HG02840 (cell line): ENCODE data around the gene AP1S2.
"Not testable (repeated sequence)": the region's sequence is repeated elsewhere in the genome, so short reads cannot be mapped to it uniquely, and the experiment has no call there.

Experiments
- ATAC-seq: cut with Tn5 transposase; IDR thresholded peaks from one replicate; pipeline ENCODE4 v1.9.1; 2021; ENCODE audit warnings: mild to moderate bottlenecking, moderate library complexity, moderate number of reproducible peaks; ENCODE audit not compliant: unreplicated experiment, low FRiP score

The AP1S2 gene

GRCh38 chrX:15856222-15856587, 1.6 kb upstream of the AP1S2 start:
- ATAC-seq, result no peak

GRCh38 chrX:15855568-15856221, 1.1 kb upstream of the AP1S2 start:
- ATAC-seq, result no peak

GRCh38 chrX:15854080-15854655, 445 bp downstream of the AP1S2 start:
- peak; percentile 36 for ATAC-seq

- ATAC-seq, result no peak
Measured at GRCh38 chrX:15853586-15854079, 980 bp downstream of the AP1S2 start.

GRCh38 chrX:15849555-15849954, 5.1 kb downstream of the AP1S2 start:
- ATAC-seq, result no peak

GRCh38 chrX:15848576-15848975, 6.0 kb downstream of the AP1S2 start:
- ATAC-seq, result no peak

GRCh38 chrX:15843960-15844359, 10.7 kb downstream of the AP1S2 start:
- ATAC-seq, result no peak

- no peak for ATAC-seq
Measured at GRCh38 chrX:15841853-15842516, 12.6 kb downstream of the AP1S2 start.

GRCh38 chrX:15838017-15838416, 16.6 kb downstream of the AP1S2 start:
- no peak for ATAC-seq

- ATAC-seq, result no peak
Measured at GRCh38 chrX:15834827-15835595, 19.6 kb downstream of the AP1S2 start.

- no peak for ATAC-seq
Measured at GRCh38 chrX:15834053-15834452, 20.6 kb downstream of the AP1S2 start.

GRCh38 chrX:15831347-15831746, 23.3 kb downstream of the AP1S2 start:
- not testable (repeated sequence) for ATAC-seq

GRCh38 chrX:15829217-15829616, 25.4 kb downstream of the AP1S2 start:
- ATAC-seq, result no peak

- no peak for ATAC-seq
Measured at GRCh38 chrX:15825936-15826335, 28.7 kb downstream of the AP1S2 start.

GRCh38 chrX:15822922-15823321, 31.7 kb downstream of the AP1S2 start:
- ATAC-seq, result no peak

GRCh38 chrX:15820106-15821073, 34.2 kb downstream of the AP1S2 start:
- no peak for ATAC-seq

GRCh38 chrX:15816886-15817285, 37.7 kb downstream of the AP1S2 start:
- ATAC-seq, result no peak

GRCh38 chrX:15816438-15816809, 38.2 kb downstream of the AP1S2 start:
- no peak for ATAC-seq

- ATAC-seq, result peak; percentile 89
Measured at GRCh38 chrX:15815779-15816437, 38.7 kb downstream of the AP1S2 start.
